Measurements from ENCODE around the gene KIF1A.

KIF1A gene

DNA sequence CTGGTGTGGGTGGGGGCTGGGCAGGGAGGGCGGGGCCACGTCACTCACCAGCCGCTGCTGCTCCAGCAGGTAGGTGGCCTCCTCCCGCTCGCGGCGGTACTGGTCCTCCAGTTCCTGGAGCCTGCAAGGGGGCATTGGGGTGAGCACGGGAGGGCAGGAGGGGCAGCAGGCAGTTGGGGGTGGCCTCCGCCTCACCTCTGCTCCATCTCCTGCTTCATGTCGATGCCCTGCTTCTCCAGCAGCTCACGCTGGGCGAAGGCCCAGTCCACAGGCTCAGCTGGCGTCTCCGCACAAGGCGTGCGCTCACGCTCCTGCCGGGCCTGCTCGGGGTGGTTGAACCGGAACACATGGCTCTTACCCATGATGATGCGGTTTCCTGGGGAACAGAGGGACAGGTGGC is 57.0 kb downstream of the KIF1A start:
- FAIRE-seq = no peak

DNA sequence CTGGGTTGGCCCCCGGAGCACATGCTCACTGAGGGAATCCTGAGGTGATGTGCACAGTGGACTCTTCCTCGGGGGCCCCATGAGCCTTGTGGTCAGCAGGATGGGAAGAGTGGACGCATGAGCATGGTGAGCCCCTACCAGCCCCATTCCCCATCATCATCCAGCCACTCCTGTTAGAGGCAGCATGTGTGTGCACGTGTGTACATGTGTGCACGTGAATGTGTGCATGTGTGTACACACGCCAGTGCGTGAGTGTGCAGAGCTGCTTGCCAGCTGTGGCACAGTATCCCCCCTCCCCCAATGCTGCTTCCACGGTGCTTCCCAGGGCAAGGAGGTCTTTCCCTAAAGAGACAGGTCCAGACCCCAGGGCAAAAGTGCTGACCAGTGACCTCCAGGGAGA is 57.8 kb downstream of the KIF1A start:
- no peak for FAIRE-seq

DNA sequence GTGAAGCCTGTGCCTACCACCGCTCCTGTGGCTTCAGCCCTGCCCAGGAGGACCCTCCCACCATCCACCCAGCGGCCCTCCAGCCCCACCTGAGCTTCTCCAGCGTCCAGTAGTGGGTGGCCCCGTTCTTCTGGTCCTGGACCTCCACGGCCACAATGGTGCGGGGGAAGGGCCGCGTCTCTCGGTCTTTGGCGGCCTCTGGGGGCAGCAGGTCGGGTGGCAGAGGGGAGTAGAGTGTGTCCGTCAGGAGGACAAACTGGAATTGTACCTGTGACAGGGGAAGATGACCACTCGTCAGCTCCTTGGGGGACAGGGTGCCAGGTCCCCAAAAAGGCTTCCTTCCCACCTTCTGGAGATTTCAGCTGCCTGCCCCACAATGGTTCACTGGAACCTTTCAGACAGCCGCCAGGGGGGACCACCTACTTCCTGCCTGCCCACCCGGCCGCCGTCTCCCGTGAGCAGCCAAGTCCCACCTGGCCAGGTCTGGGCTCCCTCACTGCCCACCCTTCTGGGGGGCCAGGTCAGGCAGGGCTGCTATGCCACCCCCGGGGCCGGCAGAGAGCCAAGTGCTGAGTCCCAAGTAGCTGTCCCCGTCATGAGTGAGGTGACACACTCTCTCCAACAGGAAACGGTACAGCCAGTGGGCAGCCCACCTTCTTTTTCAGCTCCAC is 59.3 kb downstream of the KIF1A start:
- no peak for FAIRE-seq

DNA sequence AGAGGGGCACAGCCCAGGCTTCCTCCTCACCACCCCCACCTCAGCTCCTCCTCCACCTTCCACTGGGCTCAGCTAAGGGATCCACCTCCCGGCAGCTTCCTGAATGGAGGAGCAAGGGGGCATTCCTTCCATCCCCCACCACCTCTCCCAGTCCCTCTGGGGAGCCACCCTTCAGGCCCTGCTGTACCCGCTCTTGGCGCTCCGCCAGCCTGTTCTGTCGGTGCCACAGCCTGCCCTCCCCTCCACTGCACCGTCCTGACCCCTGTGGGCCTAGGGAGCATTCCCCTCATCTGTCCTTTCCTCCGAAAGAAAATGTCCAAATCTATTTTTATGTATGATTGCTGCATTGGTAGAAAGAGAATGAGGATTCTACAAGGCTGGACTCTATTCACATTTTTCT is 59.9 kb downstream of the KIF1A start:
- no peak for FAIRE-seq

DNA sequence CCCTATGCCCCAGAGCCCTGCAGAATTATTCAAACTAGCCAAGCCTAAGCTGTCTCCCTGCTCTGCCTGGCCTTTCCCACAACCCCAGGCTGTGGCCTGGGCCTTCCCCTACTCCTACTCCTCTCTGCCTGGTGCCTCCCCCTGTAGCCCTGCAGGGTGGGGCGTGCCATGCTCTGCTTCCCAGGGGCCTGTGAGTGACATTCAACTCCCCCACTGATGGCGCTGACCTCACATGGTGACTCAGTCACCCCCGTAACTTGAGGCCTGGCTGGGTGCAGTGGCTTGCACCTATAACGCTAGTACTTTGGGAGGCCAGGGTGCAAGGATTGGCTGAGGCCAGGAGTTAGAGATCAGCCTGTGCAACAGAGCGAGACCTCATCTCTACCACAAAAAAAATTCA is 60.6 kb downstream of the KIF1A start:
- FAIRE-seq = no peak

DNA sequence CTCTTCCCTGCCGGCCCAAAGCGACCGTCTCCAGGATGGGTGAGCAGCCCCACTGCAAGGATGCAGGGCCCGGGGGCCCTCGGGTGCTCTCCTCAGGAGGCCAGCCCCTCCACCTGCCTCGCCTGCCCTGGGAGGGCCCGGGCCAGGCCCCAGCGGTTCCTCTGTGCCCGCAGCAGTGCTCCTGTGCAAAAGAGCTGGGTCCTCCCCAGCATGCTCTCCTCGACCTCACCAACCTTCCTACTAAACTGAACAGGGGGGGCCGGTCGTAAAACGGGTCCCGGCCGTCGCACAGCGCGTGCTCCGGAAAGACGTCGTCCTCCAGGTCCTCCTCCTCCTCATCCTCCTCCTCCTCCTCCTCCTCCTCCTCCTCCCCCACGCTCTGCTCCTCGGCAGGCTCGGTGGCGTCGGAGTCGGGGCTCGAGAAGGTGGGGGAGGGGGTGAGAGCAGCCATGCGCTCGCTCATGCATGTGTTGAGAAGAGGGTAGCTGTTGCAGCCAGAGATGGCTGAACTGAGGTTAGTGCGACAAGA is 62.9 kb downstream of the KIF1A start:
- no peak for FAIRE-seq

DNA sequence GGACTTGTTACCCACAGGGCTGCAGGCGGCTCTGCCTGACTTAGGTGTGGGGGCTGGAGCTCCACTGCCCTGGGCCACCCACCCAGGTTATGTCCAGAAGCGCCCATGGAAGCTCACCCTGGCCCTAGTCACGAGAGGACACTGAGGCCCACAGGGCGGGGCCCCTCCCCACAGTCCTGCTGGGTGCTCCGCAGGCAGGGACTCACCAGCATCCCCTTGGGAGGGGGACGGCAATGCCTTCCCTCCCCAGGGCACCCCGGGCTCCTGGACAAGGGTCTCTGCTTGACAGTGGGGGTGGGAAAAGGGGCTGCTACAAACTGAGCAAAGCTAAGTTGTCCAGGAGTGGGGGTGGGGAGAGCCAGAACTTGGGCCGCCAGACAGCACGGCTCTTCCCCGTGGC is 67.8 kb downstream of the KIF1A start:
- FAIRE-seq = no peak

DNA sequence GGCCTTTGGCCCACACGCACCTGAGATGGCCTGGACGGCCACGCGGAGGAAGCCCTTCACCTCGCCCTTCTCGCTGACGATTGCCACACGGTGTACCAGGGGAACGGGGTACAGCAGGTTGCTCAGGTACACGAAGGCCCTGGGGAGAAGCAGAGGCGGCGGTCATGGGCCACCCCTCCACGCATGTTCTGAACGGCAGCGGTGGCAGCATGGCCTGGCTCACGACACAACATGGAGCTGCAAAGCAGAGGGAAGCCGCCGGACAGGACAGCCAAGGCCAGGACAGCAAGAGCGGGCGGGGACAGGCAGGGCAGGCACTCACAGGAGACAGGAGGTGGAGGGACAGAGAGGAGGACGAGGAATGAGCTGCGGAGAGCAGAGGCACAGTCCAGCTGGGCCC is 69.6 kb downstream of the KIF1A start:
- FAIRE-seq = no peak

DNA sequence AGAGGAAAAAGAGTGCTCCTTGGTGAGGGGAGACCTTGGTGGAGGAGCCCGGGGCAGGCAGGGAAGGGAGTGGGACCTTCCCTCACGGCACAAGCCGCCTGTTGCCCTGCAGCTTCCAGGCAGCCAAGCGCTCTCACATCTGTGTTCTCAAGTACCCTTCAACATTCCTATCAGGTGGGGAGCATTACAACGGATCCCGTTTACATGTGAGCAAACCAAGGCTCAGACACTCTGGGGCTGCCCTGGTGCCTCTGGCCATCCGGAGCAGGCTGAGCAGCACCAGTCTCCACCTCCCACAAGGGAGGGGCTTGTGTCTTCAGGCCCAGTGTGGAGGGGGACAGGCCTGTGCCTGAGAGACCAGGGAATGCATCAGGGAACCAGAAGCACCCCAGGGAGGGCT is 70.5 kb downstream of the KIF1A start:
- FAIRE-seq = no peak

DNA sequence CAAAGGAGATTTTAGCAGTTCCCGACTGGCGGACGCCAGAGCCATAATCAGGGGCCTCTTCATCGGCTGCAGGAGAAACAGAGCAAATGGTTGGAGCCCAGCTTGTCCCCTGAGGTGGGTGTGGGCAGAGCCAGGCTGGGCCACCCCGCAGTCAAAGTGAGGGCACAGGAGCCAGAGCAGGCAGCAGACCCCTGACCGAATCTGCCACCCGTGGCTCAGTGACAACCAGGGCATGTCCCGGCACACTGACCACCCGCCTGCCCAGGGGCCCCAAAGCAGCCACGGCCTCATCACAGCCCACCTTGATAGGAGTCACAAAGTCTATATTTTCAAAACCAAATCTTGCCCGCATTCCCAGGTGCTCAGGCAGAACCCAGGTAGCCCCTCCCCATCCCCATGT is 72.8 kb downstream of the KIF1A start:
- FAIRE-seq = no peak

DNA sequence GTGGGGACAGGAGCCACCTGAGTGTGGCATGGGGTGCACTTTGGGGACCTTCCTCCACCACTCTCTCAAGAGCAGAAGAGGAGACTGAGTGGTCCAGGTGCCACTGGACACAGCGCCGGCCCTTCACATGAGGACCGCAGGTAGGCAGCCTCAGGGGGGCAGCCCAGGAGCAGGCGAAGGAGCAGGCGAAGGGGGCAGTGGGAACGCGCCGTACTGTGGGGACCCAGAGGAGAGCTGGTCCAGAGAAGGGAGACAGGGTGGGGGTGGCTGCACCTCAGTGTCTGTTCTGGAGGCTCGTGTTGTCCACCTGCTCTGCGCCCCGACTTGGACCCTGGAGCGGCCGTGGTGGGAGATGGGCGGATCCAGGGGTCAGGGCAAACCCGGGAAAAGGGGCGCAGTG is 73.3 kb downstream of the KIF1A start:
- no peak for FAIRE-seq

DNA sequence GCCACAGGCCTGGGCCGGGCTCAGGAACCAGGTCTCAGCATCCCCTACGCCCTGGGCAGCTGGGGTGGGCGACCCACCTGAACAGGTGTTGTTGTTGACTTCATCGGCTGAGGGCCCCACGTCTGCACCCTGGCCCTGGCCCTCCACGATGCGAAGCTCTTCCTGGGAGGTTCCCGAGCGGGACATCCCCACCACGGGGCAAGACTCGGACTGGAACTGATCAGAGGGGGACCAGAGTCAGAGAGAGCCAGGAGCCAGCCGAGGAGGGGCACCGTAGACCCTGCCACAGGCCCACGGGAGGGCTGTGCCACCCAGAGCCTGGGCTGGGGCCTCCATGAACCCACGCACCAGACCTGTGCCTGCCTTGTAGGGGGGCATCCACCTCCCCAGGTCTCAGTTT is 74.1 kb downstream of the KIF1A start:
- no peak for FAIRE-seq

DNA sequence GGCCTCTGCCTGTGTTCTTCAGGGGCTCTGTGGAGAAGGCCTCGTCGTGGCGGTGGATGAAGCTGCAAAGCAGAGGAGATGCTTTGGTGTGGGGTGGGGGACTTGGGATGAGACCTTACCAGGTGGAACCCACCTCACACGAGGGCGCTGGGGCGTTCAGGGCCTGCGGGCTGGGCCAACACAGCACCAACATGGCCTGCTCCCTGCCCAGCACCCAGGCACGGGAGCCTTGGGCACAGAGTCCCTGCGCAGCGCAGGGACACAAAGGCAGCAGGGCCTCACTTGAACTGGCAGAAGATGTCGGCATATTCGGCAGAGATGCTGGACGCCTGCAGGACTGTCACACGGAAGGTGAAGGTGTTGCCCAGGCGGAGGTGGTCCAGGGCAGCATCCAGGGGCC is 74.6 kb downstream of the KIF1A start:
- no peak for FAIRE-seq

DNA sequence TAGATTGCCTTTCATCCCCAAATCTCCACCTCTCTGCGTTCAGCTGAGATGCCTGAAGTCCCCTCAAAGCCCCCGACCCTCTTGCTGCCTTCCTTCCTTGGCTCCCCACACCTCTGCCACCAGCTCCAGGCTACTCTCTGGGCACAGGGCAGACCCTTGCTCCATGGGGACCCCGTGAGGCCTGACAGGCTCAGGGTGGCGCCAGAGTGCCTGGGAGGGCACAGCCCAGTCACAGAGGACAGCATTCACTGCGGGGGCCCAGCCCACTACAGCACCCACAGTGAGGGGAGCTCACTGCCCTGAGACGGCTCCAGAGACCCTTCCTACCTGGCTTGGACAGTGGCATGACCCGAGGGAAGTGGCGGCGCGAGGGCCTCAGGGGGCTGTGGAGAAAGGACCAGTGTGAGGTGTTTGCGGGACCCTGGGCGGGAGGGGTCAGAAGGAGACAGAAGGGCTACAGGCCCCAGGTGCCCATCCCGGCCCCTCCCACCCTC is 77.4 kb downstream of the KIF1A start:
- FAIRE-seq = no peak

DNA sequence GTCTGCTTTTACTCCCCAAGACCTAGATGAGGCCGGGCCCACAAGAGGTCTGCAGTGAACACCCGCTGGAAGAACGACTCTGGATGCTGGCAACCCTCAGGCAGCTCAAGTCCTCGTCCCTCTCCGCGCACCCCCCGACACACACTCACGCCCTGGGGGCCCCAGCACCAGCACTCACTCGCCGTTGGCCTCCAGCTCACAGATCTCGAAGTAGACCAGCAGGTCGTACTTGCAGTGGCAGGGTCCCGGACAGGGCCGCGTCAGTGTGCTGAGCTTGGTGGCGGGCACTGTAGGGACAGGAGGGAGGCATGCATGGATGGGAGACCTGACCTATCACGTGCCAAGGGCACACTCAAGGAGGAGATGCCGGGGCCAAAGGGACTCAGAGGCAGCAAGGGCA is 78.9 kb downstream of the KIF1A start:
- FAIRE-seq = no peak

DNA sequence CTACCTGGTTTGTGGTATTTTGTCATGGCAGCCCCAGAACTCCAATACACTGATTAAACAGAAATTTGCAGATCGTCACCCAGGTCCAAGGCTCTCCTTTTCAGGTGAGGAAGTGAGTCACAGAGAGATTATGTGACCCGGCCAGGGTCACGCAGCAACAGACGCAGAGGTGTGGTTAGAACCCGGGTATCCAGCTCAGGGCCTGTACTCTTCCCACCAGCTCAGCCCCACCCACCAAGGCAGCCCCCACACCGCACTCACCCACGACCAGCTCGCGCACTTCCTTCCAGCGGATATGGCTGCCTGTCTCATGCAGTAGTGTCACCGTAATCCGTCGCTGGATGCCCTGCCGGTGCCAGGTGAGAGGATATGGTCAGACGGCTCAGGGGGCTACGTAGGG is 80.2 kb downstream of the KIF1A start:
- no peak for FAIRE-seq

DNA sequence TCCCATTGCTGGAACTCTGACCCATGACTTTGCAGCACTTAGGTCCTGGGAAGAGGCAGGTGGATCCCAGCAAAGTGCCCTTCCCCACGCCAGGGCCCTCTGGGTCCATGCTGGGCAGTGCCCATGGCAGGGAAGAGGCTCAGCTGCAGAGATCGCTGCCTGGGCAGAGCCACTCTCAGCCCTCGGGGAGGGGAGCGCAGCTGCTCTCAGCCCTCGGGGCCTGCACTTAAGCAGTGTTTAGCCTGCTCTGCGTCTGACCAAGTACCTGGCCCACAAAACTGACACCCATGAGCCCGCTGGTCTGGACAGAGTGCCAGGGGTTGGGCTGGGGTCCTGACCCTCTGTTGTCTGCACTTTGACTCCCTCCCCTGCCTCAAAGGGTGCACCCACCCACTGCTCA is 82.1 kb downstream of the KIF1A start:
- FAIRE-seq = no peak

DNA sequence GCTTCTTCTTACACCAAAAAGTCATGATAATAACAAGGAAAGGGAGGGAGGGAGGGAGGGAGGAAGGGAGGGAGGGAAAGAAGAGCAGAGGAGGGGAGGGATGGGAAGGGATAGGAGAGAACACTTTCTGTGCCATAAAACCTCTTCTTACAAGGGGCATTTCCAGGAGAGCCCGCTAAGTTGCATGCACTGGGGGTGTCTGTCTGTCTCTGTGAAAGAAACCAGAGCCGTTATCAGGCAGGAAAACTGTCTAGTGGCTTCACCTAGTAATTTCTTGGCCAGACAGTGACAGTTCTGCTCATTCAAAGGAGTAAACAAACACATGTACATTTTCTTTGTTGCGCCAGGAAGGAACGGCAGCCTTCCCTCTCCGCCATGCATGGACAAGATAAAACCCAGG is 82.5 kb downstream of the KIF1A start:
- FAIRE-seq = no peak

DNA sequence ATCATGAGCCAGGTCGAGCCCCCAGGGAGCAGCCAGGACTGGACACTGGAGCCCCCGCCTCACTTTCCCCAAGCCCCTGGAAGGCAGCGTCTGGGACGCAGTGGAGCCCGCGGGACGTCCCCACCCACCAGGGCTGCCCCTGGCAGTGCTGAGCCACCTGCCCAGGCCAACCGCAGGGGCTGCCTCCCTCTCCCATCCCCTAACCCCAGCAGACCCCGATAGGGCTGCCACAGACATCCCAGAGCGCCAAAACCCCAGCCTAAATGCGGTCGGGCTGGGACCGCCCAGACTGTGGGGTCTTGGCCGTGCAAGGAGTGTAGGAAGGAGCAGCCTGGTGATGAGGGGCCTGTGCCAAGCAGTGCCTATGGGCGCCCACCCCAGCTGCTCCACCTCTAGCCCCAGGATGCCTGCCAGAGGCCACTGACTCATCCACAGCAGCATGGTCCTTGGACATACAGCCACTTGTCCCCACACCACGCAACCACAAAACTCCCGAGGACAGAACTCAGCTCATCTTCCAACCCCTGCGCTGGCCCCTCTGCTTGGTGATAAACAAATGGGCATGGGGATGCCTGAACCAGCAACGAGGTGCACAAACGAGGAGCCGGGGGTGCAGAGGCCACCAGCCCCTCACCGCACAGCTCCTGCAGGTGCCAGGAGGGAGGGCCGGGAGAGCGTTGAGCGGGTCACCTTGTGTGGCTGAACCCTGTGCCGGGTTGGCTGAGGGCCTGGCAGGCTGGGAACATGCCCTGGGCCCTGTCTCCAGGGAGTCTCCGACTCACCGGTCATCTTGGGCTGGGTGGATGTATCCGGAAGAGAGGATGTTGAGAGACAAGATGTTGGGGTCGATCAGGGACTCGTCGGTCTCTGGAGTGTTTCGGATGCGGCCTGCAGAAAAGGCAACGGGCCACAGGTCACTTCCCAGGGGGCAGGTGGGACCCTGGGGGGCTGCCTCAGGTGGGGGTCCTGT is 83.5 kb downstream of the KIF1A start:
- no peak for FAIRE-seq

DNA sequence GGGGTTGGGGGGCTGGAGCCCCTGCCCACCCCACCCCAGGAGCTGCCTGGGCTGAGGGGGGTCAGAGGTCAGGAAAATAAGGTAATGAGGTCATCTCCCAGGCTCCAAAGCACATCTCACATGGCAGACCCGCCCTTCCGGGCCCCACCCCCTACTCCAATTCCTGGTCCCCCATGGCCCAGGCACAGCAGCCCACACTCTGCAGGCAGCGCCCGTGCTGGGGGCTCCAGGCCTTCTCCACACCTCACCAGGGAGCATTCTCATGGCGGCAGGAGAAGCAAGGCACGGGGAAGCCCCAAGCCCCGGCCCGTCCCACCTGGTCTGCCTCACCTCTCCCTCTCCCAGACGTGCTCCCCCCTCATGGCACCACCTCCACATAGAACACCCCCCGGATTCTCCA is 84.5 kb downstream of the KIF1A start:
- no peak for FAIRE-seq

DNA sequence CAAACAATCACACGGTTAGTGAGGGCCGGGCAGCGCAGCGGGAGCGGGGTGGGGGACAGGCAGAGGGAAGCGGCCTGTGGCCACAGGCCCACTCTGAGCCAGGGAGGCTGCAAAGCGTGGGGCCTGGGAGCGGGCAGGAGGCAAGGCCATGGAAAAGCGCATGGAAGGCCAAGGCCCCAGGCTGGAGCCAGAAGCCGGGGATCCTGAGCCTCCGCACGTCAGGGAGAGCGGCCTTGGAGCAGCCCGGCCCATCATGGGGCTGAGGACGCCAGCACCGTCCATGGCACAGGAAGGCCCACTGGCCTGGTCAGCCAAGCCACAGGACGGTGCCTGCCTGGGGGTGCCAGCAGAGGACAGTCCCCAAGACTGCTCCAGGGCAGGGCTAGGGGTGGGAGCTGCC is 85.3 kb downstream of the KIF1A start:
- FAIRE-seq = no peak

DNA sequence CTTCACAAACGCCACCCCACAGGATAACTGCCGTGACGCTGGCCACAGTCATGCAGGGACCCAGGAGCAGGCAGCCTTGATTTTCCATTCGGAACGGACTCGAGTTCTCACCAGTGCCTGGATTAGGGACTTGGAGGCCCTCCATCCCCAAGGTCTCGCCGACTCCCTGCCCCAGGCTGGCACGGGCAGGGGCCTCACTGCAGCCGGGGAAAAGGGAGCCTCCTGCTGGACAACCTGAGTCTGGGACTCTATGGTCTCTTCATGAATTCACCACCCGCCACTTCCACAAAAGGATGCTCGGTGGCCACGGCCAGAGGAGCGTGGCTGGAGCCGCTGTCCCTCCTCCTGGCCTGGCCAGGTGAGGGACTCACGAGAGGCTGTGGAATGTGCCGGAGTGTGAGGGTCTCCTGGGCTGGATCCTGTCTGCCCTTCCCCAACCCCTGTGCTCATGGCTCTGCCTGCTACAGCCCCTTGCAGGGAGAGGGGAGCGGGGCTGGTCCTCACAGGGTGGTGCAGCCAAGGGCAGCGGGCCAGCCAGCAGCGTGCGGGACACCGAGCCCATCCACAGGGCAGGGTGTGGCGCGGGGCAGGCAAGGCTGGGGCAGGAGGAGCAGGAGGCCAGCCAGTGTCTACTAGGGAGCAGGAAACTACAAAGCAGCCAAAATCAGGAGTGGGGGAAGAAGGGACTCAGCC is 86.1 kb downstream of the KIF1A start:
- no peak for FAIRE-seq

DNA sequence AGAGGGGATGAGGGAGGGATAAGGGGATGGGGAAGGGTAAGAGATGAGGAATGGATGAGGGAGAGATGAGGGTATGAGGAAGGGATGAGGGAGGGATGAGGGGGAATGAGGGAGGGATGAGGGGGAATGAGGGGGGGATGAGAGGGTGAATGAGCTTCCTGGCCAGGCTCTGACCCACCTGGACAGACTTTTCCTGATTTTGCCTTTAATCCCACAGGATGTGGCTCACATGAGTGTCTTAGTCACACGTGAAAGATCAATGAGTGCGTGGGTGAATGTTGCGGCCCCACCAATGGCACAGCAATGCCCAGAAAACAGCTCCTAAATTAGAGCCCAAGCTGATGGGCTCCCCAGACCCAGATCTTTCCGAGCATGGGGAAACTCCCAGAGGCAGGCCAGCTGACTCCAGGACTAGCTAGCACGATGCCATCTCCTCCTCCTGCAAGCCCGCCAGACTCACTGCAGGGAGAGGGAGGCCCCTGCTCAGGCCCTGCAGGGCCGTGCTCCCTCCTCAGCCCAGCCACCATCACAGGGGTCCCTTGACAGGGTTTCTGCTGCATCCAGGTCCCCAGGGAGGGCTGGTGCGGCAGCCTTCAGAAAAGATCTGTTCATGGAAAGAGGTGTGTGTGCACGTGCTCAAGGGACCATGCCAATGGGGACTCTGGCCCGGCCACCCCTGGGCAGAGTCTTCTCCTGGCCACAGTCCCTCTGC is 87.0 kb downstream of the KIF1A start:
- no peak for FAIRE-seq
